Measurements from ENCODE around the gene PCDHGA6.

The PCDHGA6 gene

DNA sequence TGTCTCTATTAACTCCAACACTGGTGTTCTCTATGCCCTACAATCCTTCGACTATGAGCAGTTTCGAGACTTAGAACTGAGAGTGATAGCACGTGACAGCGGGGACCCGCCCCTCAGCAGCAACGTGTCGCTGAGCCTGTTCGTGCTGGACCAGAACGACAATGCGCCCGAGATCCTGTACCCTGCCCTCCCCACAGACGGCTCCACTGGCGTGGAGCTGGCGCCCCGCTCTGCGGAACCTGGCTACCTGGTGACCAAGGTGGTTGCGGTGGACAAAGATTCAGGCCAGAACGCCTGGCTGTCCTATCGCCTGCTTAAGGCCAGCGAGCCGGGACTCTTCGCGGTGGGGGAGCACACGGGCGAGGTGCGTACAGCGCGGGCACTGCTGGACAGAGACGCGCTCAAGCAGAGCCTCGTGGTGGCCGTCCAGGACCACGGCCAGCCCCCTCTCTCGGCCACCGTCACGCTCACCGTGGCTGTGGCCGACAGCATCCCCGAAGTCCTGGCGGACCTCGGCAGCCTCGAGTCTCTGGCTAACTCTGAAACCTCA is 49.1 kb downstream of the PCDHGA6 start:
- DNase-seq = no peak

DNA sequence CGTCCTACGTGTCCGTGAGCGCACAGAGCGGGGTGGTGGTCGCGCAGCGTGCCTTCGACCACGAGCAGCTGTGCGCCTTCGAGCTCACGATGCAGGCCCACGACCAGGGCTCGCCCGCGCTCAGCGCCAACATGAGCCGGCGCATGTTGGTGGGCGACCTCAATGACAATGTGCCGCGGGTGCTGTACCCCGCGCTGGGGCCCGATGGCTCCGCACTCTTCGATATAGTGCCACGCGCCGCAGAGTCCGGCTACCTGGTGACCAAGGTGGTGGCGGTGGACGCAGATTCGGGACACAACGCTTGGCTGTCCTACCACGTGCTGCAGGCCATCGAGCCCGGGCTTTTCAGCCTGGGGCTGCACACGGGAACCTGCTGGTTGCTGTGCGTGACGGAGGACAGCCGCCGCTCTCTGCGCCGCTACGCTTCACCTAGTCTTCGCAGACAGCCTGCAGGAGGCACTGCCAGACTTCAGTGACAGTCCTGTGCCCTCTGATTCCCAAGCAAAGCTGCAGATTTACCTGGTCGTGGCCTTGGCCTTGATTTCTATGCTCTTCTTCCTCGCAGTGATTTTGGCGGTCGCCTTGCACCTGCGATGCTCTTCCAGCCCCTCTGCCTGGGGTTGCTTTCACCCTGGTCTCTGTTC is 54.2 kb downstream of the PCDHGA6 start:
- DNase-seq = no peak

All from stimulated activated CD4-positive, alpha-beta T cell treated with anti-CD3 and anti-CD28 coated beads, Interleukin-2, amount 100 ng/mL, for 24 hours (primary cell).